ENCODE results near the gene HNF4A. TPM values are rescaled to one million over a fixed set of nuclear protein-coding genes. Genes with fewer than 3 reads are reported as not detected.

The HNF4A gene
- total RNA-seq, 1 donor from 2014 or later, result not detected

GRCh38 chr20:44392088-44392775 is 36.7 kb downstream of the HNF4A start:
- no peak for DNase-seq (ENCODE audit: low spot score)

GRCh38 chr20:44392776-44393607 is 37.5 kb downstream of the HNF4A start:
- DNase-seq (ENCODE audit: low spot score), result no peak

GRCh38 chr20:44393608-44394451 is 38.3 kb downstream of the HNF4A start:
- DNase-seq (ENCODE audit: low spot score), result no peak

- no peak for DNase-seq (ENCODE audit: low spot score)
Measured at GRCh38 chr20:44394452-44394701, 38.9 kb downstream of the HNF4A start.

- no peak for DNase-seq (ENCODE audit: low spot score)
Measured at GRCh38 chr20:44394702-44395460, 39.4 kb downstream of the HNF4A start.

GRCh38 chr20:44395461-44396340 is 40.2 kb downstream of the HNF4A start:
- no peak for DNase-seq (ENCODE audit: low spot score)

GRCh38 chr20:44396369-44397130 is 41.1 kb downstream of the HNF4A start:
- DNase-seq (ENCODE audit: low spot score), result no peak

- no peak for DNase-seq (ENCODE audit: low spot score)
Measured at GRCh38 chr20:44398335-44398734, 42.8 kb downstream of the HNF4A start.

GRCh38 chr20:44399446-44399845 is 43.9 kb downstream of the HNF4A start:
- DNase-seq (ENCODE audit: low spot score), result no peak

GRCh38 chr20:44400671-44400969 is 45.1 kb downstream of the HNF4A start:
- DNase-seq (ENCODE audit: low spot score), result no peak

- DNase-seq (ENCODE audit: low spot score), result no peak
Measured at GRCh38 chr20:44400970-44401769, 45.7 kb downstream of the HNF4A start.

GRCh38 chr20:44401770-44402390 is 46.4 kb downstream of the HNF4A start:
- DNase-seq (ENCODE audit: low spot score), result no peak

GRCh38 chr20:44402391-44403193 is 47.1 kb downstream of the HNF4A start:
- DNase-seq (ENCODE audit: low spot score), result no peak

- DNase-seq (ENCODE audit: low spot score), result no peak
Measured at GRCh38 chr20:44403194-44404112, 48.0 kb downstream of the HNF4A start.

GRCh38 chr20:44404204-44405181 is 49.0 kb downstream of the HNF4A start:
- DNase-seq (ENCODE audit: low spot score), result no peak

- DNase-seq (ENCODE audit: low spot score), result no peak
Measured at GRCh38 chr20:44405257-44405656, 49.8 kb downstream of the HNF4A start.

All from ureter (tissue), 1 donor.